Transverse colon (tissue), 4 donors: ENCODE data around the gene MAGI2. TPM values are rescaled to one million over a fixed set of nuclear protein-coding genes. Genes with fewer than 3 reads are reported as not detected.
A peak's percentile ranks its signal among the peaks of the same experiment; 100 is the strongest.
"Not testable (repeated sequence)": the region's sequence is repeated elsewhere in the genome, so short reads cannot be mapped to it uniquely, and the experiment has no call there.

ENCODE experiments used
- DNase-seq: peaks from one replicate; pipeline ENCODE4 v3.0.0-alpha.2; 2019
- H3K27ac ChIP-seq, 4 donors: fragments of 200-600 bp; sonication (generic); 2 replicates each; pipeline ENCODE4 v1.5.1; 2016 to 2018; ENCODE audit warnings: inconsistent platforms in 4 of 4
- H3K27me3 ChIP-seq: fragments of 200-600 bp; sonication (generic); 2 replicates; pipeline ENCODE4 v1.5.1; 2017; ENCODE audit warnings: inconsistent platforms
- H3K36me3 ChIP-seq, 4 donors: fragments of 200-600 bp; sonication (generic); 2 replicates each; pipeline ENCODE4 v1.5.1; 2017 to 2019; ENCODE audit warnings: inconsistent platforms in 4 of 4
- H3K4me1 ChIP-seq, 4 donors: fragments of 200-600 bp; sonication (generic); 2 replicates each; pipeline ENCODE4 v1.5.1; 2017 to 2020; ENCODE audit warnings: inconsistent platforms in 4 of 4
- H3K4me3 ChIP-seq, 4 donors: fragments of 200-600 bp; sonication (generic); 1 replicate in 1 of 4; 2 replicates in 3 of 4; pipeline versions ENCODE4 v1.5.1 to v1.6.1; 2017 to 2019; ENCODE audit warnings: inconsistent platforms in 4 of 4
- H3K9me3 ChIP-seq, 2 donors: fragments of 200-600 bp; sonication (generic); 2 replicates each; pipeline ENCODE4 v1.5.1; 2017 to 2019; ENCODE audit warnings: inconsistent platforms in 2 of 2
- EP300 ChIP-seq: sonication (generic); formaldehyde crosslinking; IDR thresholded peaks from one replicate; pipeline ENCODE4 v1.6.1; 2017; ENCODE audit warnings: antibody characterized with exemption, low read depth
- POLR2A ChIP-seq: fragments of 450-650 bp; IDR thresholded peaks from one replicate; pipeline ENCODE4 v1.6.1; 2016; ENCODE audit warnings: antibody characterized with exemption, mild to moderate bottlenecking, moderate library complexity
- POLR2AphosphoS5 ChIP-seq, 3 donors: sonication (generic); formaldehyde crosslinking; IDR thresholded peaks; one replicate each; pipeline ENCODE4 v1.6.1; 2016; ENCODE audit warnings: antibody characterized with exemption in 3 of 3
- WGBS, 2 donors: methylation state at CpG; one replicate each; pipeline ENCODE4 v1.1.5; 2018; ENCODE audit warnings: low coverage in 1 of 2; 5-methylcytosine and 5-hydroxymethylcytosine counted together
- in situ Hi-C, 4 donors: fragments of 200-750 bp; cut with MboI; loops; one replicate each; pipeline versions ENCODE4 v1.15.0 to v1.15.1; 2017; ENCODE audit warnings: low sequenced_read_pairs in 3 of 4, low pct_ligation_motif_present in 1 of 4, low pct_unique_long_range_greater_than_20kb in 1 of 4
- intact Hi-C: fragments of 100-400 bp; cut with DNase I; formaldehyde crosslinking; loops from one replicate; pipeline ENCODE4 v1.15.1; 2023; ENCODE audit warnings: low total_unique reads
- total RNA-seq, 4 donors: library from RNA; depleted of rRNA; stranded (reverse); fragments of >200 nt; gene quantifications; one replicate each; pipeline ENCODE4 v1.1.0, GENCODE V29; 2016
- TF ChIP-seq, protein P1 (sequence below), 5 experiments: fragments of 200-600 bp in 3 of 5; fragments of 450-650 bp in 2 of 5; sonication (generic) in 3 of 5; IDR thresholded peaks; 1 replicate in 2 of 5; 2 replicates in 3 of 5; pipeline ENCODE4 v1.5.1; 2016 to 2017; ENCODE audit warnings: antibody characterized with exemption in 5 of 5, inconsistent platforms in 3 of 5, mild to moderate bottlenecking in 2 of 5, moderate library complexity in 1 of 5

MAGI2 gene
- total RNA-seq, 4 donors from 2014 or later, result 1.6 to 9.7 (median 4.1) TPM

DNA sequence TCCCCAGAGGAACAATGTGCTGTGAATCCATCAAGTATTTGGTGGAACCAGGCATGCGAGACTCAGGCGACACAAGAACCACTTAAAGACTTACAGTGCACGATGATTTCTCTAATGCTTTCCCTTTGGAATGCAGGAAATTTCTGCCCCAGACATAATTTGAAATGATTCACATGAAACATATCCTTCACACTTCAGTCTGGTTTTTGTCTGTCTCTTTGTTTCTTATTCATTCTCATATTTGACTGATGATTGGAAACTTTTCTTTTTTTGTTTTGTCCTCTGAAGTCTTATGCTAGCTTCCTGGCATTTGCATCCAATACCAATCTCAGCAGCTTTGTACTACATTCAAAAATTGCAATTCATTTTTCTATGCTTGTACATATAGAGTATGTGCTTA, 1152.1 kb downstream of the MAGI2 start:
- intact Hi-C loops (no loop called here), in situ Hi-C loops (no loop called here)
- Histone ChIP-seq H3K27me3 (no peaks in the 10 kb centered on the region), H3K4me1 (no peaks in the 10 kb centered on the region), H3K27ac (no peak overlapping the region), H3K36me3 (no peaks in the 10 kb centered on the region), H3K4me3 (no peak overlapping the region), H3K9me3 (no peaks in the 10 kb centered on the region)
- no peak for DNase-seq
- TF ChIP-seq EP300, result no peak
- TF ChIP-seq POLR2AphosphoS5 (IDR thresholded peaks at IDR 0.05), result no peak
- no peak for TF ChIP-seq POLR2A
- TF ChIP-seq, protein P1, sequence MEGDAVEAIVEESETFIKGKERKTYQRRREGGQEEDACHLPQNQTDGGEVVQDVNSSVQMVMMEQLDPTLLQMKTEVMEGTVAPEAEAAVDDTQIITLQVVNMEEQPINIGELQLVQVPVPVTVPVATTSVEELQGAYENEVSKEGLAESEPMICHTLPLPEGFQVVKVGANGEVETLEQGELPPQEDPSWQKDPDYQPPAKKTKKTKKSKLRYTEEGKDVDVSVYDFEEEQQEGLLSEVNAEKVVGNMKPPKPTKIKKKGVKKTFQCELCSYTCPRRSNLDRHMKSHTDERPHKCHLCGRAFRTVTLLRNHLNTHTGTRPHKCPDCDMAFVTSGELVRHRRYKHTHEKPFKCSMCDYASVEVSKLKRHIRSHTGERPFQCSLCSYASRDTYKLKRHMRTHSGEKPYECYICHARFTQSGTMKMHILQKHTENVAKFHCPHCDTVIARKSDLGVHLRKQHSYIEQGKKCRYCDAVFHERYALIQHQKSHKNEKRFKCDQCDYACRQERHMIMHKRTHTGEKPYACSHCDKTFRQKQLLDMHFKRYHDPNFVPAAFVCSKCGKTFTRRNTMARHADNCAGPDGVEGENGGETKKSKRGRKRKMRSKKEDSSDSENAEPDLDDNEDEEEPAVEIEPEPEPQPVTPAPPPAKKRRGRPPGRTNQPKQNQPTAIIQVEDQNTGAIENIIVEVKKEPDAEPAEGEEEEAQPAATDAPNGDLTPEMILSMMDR (IDR thresholded peaks at IDR 0.05), result no peak
- 67 to 86% methylated on average over 2 to 3 of the region's 3 CpGs for WGBS, 2 donors

DNA sequence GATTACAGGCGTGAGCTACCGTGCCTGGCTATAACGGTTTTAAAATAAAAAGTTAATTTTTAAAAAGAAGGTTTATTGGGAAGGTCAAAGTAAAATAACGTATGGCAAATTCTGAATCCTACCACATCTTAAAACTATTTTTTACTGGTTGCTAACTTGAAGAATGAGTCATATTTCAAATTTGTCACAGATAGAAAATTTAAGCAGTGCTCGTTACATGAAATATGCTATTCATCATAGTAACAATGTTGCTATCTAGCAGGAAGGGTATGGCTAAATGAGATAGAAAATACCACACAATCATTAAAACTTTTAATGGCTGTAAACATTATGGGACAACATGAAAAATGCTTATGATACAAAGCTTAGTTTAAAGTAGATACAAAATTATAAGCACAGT, 1154.4 kb downstream of the MAGI2 start:
- TF ChIP-seq, protein P1 (IDR thresholded peaks at IDR 0.05), result no peak
- no peak for TF ChIP-seq POLR2A
- TF ChIP-seq EP300, result no peak
- no peak for TF ChIP-seq POLR2AphosphoS5 (IDR thresholded peaks at IDR 0.05)
- intact Hi-C loops, result no loop called here
- Histone ChIP-seq H3K27ac (no peak overlapping the region), H3K36me3 (no peaks in the 10 kb centered on the region), H3K4me3 (no peak overlapping the region), H3K4me1 (no peaks in the 10 kb centered on the region), H3K9me3 (no peaks in the 10 kb centered on the region), H3K27me3 (no peaks in the 10 kb centered on the region)
- DNase-seq, result no peak
- 81 to 82% methylated on average over 5 of the region's 5 CpGs for WGBS, 2 donors
- in situ Hi-C loops, result no loop called here

DNA sequence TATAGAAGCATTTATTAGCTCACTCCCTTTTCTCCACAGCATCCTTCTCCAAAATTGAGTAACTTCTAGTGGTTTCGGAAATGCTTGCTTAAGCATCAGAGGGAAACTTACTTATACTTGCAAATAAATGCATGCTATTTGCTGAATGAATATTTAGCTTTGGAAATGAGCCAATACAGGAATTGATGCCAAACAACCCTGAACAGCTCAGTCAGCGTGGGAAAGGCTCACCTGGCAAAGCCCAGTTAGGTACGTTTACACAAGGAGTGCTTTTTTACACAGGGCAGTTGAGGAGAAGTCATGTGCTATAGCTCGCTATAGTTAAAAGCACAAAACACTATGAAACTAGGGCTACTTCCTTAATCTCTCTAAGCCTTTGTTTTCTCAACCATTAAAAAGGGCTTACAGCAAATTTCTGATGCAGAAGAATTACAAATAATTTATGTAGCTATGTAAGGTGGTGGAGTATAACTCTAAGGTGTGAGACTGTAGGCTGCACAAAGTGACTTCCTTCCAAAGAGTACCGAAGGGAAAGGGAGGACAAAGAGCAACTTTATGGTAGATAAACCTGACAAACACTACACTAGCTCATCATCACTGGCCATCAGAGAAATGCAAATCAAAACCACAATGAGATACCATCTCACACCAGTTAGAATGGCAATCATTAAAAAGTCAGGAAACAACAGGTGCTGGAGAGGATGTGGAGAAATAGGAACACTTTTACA, 1156.7 kb downstream of the MAGI2 start:
- 57 to 69% methylated on average over 2 to 5 of the region's 5 CpGs for WGBS, 2 donors
- no peaks in the 10 kb centered on the region for H3K9me3 ChIP-seq
- no peaks in the 10 kb centered on the region for H3K4me1 ChIP-seq
- in situ Hi-C loops, result no loop called here
- intact Hi-C loops, result no loop called here
- H3K36me3 ChIP-seq, result no peaks in the 10 kb centered on the region
- TF ChIP-seq POLR2A (no peak), EP300 (no peak), POLR2AphosphoS5 (IDR thresholded peaks at IDR 0.05) (no peak)
- TF ChIP-seq, protein P1 (IDR thresholded peaks at IDR 0.05), result no peak
- H3K27ac ChIP-seq, result peak overlapping the region in 1 of 4 donors; percentile 55
- peak; percentile 13 for DNase-seq
- H3K27me3 ChIP-seq, result no peaks in the 10 kb centered on the region
- H3K4me3 ChIP-seq, result no peak overlapping the region

DNA sequence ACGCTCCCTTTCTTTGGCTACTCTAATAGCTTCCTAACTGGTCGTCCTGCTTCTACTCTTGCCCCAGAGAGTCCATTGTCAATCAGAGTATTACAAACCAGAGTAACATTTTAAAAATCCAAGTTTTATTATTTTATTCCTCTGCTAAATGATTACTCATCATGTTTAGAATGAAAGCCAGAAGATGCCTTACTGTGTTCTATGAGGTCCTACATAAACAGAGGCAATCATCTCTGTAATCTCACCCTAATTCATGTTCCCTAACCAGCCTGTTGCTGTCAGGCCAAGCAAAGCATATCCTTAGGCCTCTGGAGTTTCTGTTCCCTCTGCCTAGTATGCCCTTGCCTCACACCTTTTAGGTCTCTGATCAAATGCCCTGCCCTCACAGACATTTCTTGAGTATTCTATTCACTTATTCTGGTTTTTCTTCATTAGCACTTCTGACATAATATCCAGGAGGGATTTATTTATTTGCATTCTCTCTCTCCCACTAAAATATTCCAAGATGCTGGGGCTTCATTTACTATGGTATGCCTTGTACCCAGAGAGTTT, 1157.3 kb downstream of the MAGI2 start:
- Histone ChIP-seq H3K27me3 (no peaks in the 10 kb centered on the region), H3K4me3 (no peak overlapping the region), H3K27ac (no peak overlapping the region), H3K4me1 (no peaks in the 10 kb centered on the region), H3K36me3 (no peaks in the 10 kb centered on the region), H3K9me3 (no peaks in the 10 kb centered on the region)
- 67 to 81% methylated on average over 2 of the region's 2 CpGs for WGBS, 2 donors
- in situ Hi-C loops, result no loop called here
- intact Hi-C loops, result no loop called here
- no peak for DNase-seq
- TF ChIP-seq POLR2AphosphoS5 (IDR thresholded peaks at IDR 0.05) (no peak), EP300 (no peak), POLR2A (no peak)
- TF ChIP-seq, protein P1 (IDR thresholded peaks at IDR 0.05), result no peak

DNA sequence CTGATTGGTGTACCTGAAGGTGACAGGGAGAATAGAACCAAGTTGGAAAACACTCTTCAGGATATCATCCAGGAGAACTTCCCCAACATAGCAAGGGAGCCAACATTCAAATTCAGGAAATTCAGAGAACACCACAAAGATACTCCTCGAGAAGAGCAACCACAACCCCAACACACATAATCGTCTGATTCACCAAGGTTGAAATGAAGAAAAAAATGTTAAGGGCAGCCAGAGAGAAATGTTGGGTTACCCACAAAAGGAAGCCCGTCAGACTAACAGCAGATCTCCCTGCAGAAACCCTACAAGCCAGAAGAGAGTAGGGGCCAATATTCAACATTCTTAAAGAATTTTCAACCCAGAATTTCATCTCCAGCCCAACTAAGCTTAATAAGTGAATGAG, 1164.0 kb downstream of the MAGI2 start:
- H3K4me1 ChIP-seq, H3K9me3 ChIP-seq, H3K36me3 ChIP-seq, H3K27ac ChIP-seq, H3K27me3 ChIP-seq, in situ Hi-C loops, DNase-seq, H3K4me3 ChIP-seq: not testable (repeated sequence)
- intact Hi-C loops, result loop anchor here (5.0 kb wide), 1 partner anchor 1973 kb away; no protein-coding TSS in a partner anchor
- 80 to 100% methylated on average over 1 to 3 of the region's 3 CpGs for WGBS, 2 donors
